Kidney capillary endothelial cell (primary cell): ENCODE measurements around the gene EFNA2.

Source experiments
- DNase-seq: peaks from one replicate; pipeline ENCODE4 v3.0.0-alpha.2; 2018; ENCODE audit warnings: low spot score

Gene EFNA2

DNA sequence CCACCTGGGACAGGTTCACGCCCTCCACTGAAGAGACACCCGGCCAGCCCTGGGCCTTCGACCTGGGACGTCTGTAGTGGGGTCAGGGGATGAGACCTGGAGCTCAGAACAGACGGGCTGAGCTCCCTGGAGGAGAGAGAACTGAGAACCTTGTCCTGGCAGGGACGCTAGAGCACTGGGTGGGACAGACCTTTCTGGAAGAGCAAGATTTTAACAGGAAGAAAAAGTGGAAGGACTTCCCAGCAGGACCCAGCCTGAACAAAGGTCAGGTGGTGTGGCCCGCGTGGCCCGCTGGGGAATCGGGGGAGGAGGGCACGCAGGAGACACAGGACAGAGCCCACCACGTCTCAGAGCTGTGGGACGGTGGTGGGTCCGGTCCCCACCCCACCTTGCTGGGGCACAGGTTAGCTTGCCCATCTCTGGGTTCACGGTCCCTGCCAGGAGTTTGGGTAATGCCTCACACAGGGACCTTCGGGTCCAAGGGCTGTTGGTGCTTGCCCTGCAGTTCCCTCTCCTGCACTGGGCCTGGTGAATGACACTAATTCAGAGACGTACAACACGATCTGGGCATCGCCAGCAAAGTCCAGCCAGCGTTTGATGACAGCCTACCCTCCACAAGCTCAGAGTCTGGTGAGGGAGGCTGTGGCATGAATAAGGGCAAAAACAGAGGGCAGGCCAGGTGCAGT is 1.2 kb upstream of the EFNA2 start:
- no peak for DNase-seq

- DNase-seq, result no peak
These were observed 515 bp upstream of the EFNA2 start for GRCh38 chr19:1284979-1285736.

GRCh38 chr19:1286487-1287353 is 1.0 kb downstream of the EFNA2 start:
- DNase-seq, result no peak

GRCh38 chr19:1287354-1288225 is 1.9 kb downstream of the EFNA2 start:
- DNase-seq, result no peak

GRCh38 chr19:1288226-1288612 is 2.5 kb downstream of the EFNA2 start:
- no peak for DNase-seq

DNA sequence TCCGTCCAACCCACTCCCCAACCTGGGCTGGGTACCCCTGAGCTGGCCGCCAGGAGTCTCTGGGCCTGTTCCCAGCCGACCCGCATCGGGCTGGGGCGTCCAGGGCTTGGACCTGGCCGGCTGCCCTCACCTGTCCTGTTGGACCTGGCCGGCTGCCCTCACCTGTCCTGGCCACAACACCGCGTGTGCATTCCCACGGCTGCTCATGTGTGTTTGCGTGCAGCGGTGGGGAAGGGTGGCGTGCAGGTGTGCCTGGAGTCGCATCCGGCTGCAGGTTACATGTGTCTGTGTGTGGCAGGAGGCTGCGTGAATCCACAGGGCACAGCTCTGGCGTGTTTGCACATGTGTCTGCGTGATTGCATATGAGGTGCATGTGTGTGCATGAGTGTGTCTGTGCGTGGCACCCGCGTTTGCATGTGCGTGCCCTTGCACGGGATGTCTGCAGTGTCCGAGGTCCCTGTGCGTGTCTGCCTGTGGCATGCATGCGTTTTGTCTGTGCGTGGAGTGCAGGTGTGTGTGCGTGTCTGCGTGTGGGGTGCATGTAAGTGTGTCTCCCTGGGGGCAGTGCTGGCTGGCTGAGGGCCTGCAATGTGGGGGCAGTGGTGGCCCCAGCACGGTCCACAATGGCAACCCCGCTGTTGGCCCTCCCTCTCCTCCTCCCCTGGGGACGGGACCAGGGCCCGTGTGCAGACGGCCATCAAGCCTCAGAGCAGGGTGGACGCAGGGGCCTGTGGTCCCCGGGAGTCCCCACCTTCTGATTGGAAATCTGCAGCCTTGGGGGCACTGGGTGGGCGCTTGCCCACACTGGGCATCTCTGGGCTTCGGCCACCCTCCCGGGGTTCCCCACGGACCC is 3.4 kb downstream of the EFNA2 start:
- DNase-seq, result no peak

GRCh38 chr19:1289686-1290025 is 4.0 kb downstream of the EFNA2 start:
- DNase-seq, result no peak

DNA sequence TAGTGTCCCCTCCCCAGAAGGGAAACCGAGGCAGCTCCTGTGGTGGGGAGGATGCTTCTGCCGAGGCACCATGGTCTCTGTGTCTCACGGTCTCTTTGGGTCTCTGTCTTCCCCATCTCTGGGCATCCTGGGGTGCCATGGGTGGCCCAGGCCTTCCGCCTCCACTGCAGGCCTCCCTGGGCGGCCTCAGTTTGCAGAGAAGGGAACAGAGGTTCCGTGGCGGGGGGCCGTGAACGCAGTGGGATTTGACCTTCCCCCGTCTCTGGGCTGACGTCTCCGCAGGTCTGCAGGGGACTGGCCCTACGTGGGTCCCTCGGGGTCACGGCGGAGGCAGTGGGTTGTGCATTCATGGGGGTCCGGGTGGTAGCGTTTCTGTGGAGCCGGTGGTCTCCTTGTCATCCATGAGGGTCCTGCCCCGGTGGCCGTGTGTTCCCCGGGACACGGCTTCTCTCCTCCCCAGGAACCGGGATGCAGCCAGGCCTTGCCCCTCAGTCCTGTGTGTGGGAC is 4.6 kb downstream of the EFNA2 start:
- no peak for DNase-seq

DNA sequence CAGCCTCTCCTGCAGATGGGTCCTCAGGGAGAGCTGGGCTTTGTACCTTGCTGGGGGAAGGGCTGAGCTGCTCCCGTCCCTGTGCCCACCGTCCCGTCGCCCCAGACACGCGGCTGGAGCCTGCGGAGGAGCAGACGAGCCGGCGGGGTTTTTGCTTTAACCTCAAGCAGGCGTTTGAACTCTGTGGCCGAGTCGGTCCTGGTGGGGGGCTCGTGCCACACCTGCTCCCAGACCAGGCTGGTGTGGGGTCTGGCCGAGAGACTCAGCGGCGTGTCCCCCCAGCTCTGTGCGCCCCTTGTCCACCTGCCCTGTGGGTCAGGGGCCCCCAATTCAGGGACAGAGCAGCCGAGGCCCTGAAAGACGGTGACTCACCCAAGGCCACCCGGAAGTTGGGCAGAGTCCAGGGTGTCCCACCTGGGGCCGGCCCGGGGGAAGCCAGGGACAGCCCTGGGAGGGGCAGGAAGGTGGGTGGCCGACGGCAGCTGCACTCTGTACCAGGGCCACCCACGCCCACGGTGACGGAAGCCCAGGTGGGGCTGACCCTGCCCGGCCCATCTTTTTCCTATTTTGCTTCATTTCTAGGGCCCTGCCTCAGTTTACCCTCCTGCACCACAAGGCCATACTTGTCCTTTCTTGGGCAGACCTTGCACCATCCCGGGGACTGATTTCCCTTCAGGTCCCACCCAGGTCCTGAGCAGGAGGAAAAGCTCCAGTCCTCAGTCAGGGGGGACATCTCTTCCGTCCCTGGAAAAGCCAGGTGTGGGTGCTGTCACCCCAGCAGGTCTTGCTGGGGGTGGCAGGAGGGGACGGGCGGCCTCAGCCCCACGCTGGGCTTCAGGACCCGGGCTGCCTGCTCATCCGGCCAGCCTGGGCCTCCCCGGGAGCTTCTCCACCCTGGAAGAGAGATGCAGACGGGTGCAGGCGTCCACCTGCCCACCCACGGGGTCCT is 5.3 kb downstream of the EFNA2 start:
- no peak for DNase-seq

- no peak for DNase-seq
These were observed 6.2 kb downstream of the EFNA2 start for GRCh38 chr19:1291761-1292418.

- no peak for DNase-seq
These were observed 6.9 kb downstream of the EFNA2 start for GRCh38 chr19:1292419-1293151.

- DNase-seq, result no peak
These were observed 8.3 kb downstream of the EFNA2 start for GRCh38 chr19:1293782-1294604.

GRCh38 chr19:1294688-1295087 is 9.0 kb downstream of the EFNA2 start:
- no peak for DNase-seq

- no peak for DNase-seq
These were observed 9.7 kb downstream of the EFNA2 start for GRCh38 chr19:1295169-1296012.

- no peak for DNase-seq
These were observed 10.4 kb downstream of the EFNA2 start for GRCh38 chr19:1296078-1296477.

DNA sequence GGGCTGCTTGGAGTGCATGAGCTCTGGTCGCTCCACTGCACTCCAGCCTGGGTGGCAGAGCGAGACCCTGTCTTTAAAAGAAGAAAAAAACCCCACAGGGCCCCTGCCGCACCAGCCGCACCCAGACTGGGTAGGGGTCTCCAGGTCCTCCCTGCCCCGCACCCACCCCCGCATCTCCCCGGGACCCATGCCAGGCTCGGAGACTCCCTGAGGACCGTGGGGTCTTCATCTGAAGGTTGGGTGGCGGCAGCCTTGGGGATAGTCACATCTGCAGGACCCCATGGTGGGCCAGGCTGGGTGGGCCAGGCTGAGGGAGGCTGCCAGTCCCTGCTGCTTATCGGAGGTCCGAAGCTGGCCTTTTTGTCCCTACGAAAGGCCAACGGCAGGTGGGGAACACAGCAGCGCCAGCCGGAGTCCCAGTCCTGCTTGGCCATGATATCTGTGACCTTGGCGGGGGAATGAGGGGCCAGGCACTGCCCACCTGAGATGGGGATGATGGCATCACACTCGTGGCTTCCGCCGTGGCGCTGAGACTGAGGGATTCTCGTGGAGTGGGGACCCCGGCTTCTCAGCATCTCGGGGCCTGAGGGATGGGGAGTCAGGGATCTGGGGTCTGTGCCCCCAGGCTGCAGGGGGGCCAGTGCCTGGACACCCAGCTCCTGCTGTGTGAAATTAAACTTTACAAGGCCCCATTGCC is 11.1 kb downstream of the EFNA2 start:
- DNase-seq, result no peak
